Astrocyte of the spinal cord (primary cell): Measurements from ENCODE around the gene SCNM1.

ENCODE experiments used
- DNase-seq: peaks from one replicate; pipeline ENCODE4 v3.0.0; 2011; ENCODE audit warnings: low read depth, low spot score
- H3K4me3 ChIP-seq: 2 replicates; pipeline ENCODE4 v1.5.1; 2011; ENCODE audit warnings: low read depth, mild to moderate bottlenecking, low read length, moderate library complexity
- in situ Hi-C: cut with HindIII; loops from 2 replicates; pipeline ENCODE4 v1.10.0; 2017; ENCODE audit warnings: low sequenced_read_pairs
- TF ChIP-seq, protein P1 (sequence below): IDR thresholded peaks from 2 replicates; pipeline ENCODE4 v1.5.1; 2012; ENCODE audit warnings: low read depth, mild to moderate bottlenecking, low read length, inconsistent platforms

SCNM1 gene, protein sequence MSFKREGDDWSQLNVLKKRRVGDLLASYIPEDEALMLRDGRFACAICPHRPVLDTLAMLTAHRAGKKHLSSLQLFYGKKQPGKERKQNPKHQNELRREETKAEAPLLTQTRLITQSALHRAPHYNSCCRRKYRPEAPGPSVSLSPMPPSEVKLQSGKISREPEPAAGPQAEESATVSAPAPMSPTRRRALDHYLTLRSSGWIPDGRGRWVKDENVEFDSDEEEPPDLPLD

GRCh38 chr1:151165738-151166504 lies at the start of gene SCNM1, which contains the start of gene LYSMD1:
SCNM1 (plus strand) TSS chr1:151166144; CDS start chr1:151166153, 9 bp downstream.
LYSMD1 (minus strand) TSS chr1:151165902; CDS start chr1:151165258, 644 bp downstream.
- in situ Hi-C loops = no loop called here
- peak within 1 kb of the TSS; percentile 92 for H3K4me3 ChIP-seq
- TF ChIP-seq, protein P1, sequence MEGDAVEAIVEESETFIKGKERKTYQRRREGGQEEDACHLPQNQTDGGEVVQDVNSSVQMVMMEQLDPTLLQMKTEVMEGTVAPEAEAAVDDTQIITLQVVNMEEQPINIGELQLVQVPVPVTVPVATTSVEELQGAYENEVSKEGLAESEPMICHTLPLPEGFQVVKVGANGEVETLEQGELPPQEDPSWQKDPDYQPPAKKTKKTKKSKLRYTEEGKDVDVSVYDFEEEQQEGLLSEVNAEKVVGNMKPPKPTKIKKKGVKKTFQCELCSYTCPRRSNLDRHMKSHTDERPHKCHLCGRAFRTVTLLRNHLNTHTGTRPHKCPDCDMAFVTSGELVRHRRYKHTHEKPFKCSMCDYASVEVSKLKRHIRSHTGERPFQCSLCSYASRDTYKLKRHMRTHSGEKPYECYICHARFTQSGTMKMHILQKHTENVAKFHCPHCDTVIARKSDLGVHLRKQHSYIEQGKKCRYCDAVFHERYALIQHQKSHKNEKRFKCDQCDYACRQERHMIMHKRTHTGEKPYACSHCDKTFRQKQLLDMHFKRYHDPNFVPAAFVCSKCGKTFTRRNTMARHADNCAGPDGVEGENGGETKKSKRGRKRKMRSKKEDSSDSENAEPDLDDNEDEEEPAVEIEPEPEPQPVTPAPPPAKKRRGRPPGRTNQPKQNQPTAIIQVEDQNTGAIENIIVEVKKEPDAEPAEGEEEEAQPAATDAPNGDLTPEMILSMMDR = no peak
- DNase-seq = peak; percentile 99

GRCh38 chr1:151124763-151125403 lies 41.1 kb upstream of the SCNM1 start:
- no peak overlapping the region for H3K4me3 ChIP-seq
- in situ Hi-C loops = no loop called here
- TF ChIP-seq, protein P1 = no peak
- DNase-seq = no peak

DNA sequence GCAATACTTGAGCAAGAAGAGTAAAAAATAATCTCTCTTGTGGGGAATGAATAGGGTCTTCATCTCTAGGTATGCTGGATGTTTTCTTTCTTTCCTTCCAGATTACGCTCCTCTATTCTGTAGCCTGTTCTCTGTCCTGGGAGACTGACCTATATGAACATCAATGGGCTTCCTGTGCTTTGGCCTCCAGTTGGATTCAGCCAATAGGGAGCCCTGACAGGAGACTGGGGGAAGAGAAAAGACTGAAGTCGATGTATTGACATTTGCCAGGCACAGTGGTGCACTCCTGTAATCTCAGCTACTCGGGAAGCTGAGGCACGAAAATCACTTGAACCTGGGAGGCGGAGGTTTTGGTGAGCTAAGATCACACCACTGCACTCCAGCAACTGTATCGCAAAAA lies 37.1 kb upstream of the SCNM1 start:
- H3K4me3 ChIP-seq = no peak overlapping the region
- in situ Hi-C loops = no loop called here
- TF ChIP-seq, protein P1 = no peak
- no peak for DNase-seq

GRCh38 chr1:151130987-151131586 lies 34.9 kb upstream of the SCNM1 start:
- peak; percentile 88 for DNase-seq
- peak overlapping the region; percentile 29 for H3K4me3 ChIP-seq
- in situ Hi-C loops = no loop called here
- TF ChIP-seq, protein P1 = no peak

DNA sequence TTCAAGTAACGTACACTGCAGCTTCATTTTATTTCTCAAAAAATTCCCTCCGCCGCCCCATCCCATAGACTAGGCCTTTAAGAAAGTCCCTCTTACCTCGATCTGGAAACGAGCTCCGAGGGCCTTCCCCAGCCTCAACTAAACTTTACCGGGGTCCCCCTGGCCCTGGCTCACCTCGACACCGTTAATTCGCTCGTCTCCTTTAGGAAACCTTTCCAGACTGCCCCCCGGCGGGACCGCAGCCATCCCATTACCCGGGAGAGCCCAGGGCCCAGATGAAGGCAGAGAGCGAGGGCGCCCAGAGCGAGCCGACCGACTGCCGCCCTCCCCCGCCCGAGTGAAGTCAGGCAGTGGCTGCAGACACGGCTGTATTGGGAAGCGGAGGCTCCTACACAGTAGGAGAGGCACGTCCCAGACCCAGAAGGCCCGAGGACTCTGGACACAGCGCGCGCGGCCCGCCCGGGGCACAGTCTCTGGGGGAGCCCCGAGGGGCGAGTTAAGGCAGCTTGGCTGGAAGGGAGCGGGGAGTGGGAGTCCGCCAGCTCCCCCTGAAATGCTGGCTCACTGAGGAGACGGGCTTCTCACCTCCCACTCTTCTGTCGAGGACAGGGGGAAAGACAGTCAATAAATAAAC lies 34.1 kb upstream of the SCNM1 start:
- peak overlapping the region; percentile 29 for H3K4me3 ChIP-seq
- TF ChIP-seq, protein P1 = no peak
- in situ Hi-C loops = no loop called here
- DNase-seq = peak; percentile 9

DNA sequence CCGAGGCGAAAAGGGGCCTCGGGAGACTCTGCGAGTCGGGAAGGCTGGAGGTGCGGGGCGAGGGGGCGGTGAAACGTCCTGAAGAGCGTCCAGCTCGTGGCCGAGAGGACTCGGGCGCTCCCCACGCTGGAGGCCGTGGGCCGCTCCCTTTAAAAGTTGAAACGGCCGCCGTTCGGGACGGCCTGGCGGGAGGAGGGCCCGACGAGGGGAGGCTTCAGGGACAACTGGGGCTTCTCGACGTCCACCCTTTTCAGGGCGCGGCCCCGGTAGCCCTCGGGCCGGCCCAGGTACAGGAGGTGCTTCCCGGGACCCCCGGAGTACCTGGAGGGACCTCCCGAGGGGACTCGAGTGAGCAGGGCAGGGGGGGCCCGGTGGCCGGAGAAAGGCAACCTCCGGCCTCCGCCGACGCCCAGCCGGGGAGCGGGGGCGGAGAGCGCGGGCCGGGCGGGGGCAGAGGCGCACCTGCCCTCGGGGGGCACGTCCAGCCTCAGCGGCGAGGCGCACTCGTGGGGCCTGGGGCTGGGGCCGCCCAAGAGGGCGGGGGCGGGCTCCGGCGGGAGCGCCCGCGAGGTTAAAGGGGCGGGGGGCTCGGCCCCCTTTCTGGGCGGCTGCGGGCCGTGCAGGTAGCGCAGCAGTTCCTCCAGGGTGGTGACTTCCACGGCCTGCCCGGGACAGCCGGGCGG lies 33.5 kb upstream of the SCNM1 start:
- in situ Hi-C loops = no loop called here
- TF ChIP-seq, protein P1 = no peak
- no peak for DNase-seq
- no peak overlapping the region for H3K4me3 ChIP-seq
